Stimulated activated CD4-positive, alpha-beta T cell treated with anti-CD3 and anti-CD28 coated beads, TNF-alpha, amount 100 ng/mL, for 24 hours (primary cell): ENCODE measurements around the gene NUAK2.
"Not testable (repeated sequence)": the region's sequence is repeated elsewhere in the genome, so short reads cannot be mapped to it uniquely, and the experiment has no call there.

Experiments used
- DNase-seq, 3 experiments: peaks; one replicate each; pipeline ENCODE4 v3.0.0-alpha.2; 2020; ENCODE audit warnings: low read depth in 3 of 3

Gene NUAK2

DNA sequence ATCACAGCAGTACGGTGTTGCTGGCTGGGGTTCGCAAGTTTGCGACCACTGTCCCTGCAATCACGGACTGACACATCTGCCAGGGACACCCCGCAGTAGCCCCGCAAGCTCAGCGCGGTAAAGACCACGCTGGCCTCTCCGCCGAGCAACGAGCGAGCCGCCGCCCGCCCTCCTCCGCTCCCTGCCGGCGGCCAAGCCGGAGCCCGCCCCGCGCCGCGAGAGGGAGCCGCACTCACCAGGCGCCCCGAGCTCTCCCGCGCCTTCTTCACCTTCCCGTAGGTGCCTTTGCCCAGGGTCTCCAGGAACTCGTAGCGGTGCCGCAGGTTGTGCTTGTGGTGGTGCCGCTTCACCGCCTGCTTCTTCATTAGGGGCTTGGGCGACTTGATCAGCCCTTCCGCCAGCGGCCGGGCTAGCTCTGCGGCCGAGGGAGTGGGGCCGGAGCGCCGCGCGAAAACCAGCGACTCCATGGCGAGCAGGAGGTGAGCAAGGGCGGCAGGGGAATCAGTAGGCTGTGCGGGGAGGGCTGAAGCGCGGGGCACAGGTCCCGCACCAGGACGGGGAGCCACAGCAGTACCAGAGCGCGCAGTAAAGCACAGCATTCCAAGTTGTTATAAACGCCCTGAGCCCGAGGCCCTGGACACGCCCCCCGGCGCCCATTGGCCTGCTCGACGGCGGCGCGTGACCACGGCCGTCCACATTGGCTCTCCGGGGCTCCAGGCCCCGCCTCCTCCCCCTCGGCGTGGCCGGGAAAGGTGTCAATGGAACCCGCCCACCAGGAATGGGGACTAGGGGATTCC, at the start of gene NUAK2:
Gene NUAK2 (minus strand): TSS at position 584 of the 797 bp plus-strand sequence. CDS start 117 bp downstream, at position 467.
- DNase-seq, result peak; percentile 67 to 87 (median 70)

DNA sequence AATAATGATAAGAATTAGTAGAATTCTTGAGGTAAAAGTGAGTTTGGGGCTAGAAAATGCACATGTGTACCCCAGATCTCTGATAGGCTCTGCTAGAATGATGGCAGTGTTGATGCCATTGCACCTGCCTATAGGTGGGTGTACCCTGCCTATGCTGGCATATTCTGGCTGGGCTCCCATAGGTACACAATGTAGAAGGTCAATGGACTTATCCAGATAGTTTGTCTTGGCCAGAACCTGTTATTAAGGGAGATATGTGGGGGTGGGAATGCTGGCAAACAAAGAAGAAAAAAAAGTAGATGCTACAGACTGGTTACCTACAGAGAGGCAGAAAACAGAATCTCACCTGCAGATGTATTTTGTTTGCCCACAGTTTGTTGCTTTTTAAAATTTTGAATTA, 49.2 kb upstream of the NUAK2 start:
- no peak for DNase-seq

DNA sequence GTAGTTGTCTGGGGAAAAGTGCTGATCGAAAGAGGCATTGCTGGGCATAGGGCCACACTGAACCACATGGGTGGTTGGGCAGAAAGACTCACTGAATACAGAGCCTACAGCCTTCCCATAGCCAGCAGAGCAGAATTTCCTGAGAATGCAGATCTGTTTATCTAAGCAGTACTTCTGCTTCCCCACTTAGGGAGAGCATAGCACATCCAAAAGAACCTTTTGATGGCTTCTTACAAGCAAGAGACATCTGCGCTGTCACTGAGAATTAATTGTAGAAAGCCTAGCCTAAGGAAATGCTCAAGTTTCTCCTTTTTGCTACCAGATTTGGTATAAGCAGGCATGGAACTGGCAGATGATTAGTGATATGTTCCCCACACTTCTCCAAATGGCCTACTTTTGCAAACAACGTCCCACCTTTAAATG, 48.2 kb upstream of the NUAK2 start:
- DNase-seq, result no peak

DNA sequence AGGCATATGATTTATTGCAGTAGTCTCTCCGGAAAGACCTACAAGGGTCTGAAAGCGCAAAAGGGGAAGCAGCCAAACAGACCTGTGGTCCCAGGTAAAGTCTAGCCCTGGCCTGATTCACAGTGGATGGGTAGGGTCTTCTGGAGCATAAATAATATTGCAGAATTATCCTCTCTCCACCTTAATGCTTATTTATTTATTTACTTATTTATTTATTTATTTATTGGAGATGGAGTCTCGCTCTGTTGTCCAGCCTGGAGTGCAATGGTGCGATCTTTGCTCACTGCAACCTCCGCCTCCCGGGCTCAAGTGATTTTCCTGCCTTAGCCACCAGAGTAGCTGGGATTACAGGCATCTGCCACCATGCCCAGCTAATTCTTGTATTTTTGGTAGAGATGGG, 46.9 kb upstream of the NUAK2 start:
- DNase-seq, result no peak

DNA sequence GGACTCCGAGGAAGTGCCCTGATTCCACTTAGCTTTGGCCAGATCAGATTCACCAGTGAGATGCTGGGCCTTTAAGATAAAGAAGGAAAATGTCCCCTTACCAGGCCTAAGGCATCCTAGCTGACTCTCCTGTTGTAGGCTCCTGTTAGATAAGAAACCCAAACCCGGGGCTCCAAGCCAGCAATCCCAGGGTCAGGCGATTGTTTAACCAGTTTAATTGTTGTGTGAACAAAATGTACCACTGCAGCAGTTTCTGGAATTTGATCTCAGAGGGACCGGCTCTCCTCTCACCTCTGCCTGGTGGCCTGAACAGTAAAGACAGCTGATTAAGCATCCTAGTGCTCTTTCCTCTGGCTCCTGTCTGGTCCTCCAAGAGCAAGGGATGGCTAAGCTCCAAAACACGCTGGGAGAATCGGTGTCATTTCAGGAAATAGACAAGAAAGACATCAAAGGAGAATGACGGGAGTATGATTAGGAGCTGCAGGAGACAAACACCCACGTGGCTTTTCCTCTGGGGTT, 44.5 kb upstream of the NUAK2 start:
- no peak for DNase-seq

DNA sequence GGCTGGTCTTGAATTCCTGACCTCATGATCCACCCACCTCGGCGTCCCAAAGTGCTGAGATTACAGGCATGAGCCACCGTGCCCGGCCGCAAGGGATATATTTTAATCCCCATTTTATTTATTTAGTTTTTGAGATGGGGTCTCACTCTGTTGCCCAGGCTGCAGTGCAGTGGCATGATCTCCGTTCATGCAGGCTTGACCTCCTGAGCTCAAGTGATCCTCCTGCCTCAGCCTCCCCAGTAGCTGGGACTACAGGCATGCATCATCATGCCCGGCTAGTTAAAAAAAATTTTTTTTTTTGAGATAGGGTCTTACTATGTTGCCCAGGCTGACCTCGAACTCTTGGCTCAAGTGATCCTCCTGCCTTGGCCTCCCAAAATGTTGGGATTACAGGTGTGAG, 43.5 kb upstream of the NUAK2 start:
- not testable (repeated sequence) for DNase-seq

DNA sequence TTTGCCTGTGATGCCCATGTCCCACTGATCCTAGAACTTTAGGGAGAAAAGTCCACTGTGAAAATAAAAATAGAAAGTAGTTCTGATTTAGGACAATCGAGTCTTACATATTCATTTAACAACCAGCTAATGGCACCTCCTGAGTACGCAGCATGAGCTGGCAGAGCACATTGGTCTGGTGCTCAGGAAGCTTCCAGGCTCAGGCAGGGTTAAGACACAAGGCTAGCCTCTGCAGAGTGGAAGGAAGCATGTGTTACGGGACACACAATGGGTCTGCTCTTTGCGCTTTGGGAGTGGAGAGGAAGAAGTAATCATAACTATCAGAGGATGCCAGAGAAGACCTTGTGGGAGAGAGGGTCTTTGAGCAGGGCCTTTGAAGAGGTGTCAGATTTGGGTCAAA, 39.3 kb upstream of the NUAK2 start:
- DNase-seq, result no peak

DNA sequence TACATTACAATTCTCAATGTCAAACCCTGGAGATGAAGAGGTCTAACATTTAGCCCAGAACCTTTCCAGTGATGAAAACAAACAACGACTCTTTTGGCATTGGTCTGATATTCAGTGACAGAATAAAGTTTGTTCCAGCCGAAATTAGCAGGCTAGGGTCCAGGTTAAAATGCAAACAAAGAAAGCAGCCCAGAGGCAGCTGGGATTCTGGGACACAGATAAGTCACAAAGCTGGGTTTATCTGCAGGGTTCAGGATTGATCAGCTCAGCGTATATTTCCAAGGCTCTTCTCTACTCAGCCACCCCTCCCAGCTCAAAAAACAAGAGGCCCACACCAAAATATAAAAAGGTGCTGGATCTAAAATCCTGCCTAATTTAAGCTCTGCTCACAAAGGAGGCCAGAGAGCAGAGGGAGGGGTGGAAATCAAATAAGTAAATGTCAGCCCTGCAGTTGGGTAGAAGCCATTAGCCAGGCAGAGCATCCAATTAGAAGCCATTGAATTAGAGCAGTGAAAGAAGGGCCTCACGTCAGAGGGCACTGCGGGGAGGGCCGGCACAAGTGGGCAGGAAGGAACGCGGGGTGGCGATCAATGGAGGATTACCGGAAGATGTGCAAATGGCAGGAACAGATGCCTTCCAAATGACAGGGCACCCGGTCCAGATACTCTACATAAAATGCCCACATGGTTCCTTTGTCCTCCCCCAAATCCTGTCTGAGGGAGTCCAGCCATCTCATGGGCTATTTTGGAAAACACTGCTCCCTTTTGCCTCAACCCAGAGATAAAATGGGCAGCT, 38.4 kb upstream of the NUAK2 start:
- DNase-seq, result no peak

DNA sequence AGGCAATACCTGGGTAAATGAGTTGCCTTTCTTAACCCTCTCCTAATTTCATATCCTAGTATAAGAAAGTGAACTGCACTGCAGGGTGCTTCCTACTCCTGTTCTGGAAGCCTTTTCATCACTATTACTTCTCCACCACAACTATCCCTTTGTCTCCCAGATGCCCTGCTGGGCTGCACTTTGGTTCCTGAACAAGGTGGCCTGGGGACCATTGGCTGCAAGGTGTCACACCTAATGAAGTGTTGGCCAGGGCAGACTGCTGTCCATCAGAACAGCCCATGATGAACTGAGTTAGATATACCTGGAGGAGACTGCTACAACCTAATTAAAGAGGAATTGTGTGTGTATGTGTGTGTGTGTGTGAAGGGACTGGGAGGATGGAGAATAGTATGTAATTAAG, 37.0 kb upstream of the NUAK2 start:
- DNase-seq, result no peak

DNA sequence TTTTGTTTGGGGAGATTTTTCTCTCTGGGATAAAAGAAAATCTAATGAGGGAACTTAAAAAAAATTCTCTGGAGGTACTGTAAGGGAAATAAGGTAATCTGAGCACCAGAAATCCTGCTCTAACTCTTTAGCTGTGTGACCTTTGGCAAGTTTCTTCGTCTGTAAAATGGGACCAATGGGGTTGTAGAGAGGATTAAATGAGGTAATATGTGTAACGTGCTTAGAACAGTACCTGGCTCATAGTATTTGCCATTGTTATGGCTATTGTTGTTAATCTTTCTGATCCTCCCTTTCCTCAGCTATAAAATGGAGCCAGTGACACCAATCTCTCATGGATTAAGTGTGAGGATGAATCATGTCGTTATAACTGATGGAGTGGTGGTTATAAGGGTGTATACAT, 36.0 kb upstream of the NUAK2 start:
- no peak for DNase-seq

DNA sequence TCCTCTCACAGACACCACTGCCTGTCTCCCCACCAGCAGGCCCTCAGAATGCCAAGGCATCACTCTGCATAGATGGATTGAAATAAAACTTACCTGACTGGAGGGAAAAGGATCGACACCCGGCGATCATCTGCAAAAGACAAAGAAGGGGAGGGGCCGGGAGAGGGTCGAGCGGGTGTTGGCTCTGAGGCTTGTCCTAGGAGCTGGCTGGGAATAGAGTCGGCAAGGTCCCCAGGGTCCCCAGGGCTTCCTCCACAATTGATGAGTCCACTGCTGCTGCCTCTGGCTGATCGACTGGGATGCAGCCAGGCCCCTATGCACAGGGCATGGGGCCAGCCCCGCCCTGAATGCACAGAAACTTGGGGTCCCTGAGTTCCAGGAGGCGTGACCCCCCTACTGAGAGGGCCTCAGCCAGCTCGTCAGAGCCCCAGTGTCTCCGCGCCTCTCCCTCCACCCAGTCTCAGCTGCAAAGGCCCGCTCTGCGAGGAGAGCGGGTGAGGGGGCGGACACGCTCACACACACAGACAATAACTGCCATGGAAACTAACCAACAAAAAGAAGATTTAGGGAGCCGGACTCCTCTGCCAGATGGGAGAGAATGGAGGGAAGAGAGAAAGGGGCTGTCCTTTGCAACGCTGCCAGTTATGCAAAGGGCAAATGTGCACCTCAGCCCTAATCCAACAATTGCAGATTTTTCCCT, 35.0 kb upstream of the NUAK2 start, which contains the start of gene KLHDC8A:
Gene KLHDC8A (minus strand): TSS at position 483 of the 700 bp plus-strand sequence. CDS start 13,318 bp downstream, outside the sequence.
- DNase-seq, result no peak

DNA sequence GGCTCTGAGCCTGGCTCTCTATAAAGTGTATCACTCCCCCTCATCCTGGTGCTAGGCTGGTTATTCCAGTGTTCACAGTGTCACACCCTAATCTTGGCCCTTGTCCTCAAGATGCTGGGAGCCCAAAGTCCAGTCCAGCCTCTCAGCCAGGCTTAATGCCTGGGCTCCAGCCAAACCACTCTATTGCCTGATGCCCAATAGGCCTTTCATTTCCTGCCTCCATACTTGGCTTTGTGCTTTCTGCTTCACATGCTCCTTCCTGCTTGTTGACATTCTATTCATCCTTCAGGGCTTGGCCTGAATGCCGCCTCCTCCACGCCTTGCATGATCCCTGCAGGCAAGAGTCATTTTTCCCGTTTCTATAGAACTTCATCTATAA, 33.5 kb upstream of the NUAK2 start:
- DNase-seq, result no peak

DNA sequence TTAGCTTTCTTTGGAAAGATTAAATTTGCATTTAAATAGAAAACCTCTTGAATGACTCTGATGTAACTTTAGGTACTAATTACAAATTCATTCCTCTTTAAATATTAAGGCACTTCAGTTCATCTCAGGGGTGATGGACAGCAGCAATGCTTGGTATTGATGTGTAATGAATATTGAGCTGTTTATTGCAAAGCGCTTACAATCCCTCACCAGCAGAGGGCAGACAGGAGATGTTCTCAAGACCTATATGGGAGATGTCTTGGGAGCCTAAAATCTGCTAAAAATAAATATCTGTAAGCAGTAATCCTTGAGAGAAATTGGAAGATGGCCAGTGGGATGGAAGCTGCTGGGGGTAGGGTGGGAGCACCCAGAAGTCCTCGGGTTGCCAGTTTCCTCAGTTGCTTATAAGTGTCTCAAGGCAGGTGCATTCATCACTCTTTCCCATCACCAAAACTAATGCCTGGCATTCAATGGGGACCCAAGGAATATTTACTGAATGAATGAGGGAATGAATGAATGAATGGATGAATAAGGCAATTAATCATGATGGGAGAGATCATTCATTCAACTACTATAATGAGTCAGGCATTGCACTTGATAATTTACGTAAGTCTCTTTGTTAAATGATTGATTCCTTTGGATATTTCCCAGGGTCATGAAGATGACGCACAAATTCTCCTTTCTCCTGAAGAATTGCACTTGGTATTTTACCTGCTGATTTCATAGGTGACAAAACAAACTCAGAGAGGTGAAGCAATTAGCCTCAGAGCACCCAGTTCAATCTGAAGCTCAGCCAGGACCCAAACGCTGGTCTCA, 32.9 kb upstream of the NUAK2 start:
- DNase-seq, result peak; percentile 28 to 42 (median 40)

DNA sequence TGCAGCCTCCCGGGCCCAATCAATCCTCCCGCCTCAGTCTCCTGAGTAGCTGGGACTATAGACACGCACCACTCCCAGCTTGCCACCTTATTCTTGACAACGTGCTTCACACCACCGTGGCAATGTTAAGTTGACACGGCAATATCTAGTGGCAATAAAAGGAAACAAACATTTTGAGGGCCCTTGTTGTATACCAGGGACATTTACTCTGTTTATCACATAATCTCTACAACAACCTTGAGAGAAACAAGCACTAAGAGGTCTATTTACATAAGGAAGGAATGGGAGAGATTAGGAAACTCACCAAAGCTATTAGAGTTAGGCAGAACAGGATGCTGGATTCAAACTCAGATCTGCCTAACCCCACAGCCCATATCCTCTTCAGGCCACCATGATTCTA, 32.1 kb upstream of the NUAK2 start:
- no peak for DNase-seq

DNA sequence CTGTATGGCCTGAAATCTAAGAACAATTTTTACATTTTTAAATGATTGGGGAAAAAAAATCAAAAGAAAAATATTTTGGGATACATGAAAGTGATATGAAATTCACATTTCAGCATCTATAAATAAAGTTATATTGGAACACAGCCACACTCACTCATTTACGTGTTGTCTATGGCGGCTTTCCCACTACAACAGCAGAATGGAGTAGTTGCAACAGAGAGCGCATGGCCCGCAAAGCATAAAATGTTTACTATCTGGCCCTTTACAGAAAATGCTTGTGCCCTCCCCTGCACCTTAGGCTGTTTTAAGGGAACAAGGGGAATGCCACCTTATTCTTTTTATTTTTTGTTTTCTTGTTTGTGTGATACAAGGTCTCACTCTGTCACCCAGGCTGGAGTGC, 31.6 kb upstream of the NUAK2 start:
- DNase-seq, result no peak

DNA sequence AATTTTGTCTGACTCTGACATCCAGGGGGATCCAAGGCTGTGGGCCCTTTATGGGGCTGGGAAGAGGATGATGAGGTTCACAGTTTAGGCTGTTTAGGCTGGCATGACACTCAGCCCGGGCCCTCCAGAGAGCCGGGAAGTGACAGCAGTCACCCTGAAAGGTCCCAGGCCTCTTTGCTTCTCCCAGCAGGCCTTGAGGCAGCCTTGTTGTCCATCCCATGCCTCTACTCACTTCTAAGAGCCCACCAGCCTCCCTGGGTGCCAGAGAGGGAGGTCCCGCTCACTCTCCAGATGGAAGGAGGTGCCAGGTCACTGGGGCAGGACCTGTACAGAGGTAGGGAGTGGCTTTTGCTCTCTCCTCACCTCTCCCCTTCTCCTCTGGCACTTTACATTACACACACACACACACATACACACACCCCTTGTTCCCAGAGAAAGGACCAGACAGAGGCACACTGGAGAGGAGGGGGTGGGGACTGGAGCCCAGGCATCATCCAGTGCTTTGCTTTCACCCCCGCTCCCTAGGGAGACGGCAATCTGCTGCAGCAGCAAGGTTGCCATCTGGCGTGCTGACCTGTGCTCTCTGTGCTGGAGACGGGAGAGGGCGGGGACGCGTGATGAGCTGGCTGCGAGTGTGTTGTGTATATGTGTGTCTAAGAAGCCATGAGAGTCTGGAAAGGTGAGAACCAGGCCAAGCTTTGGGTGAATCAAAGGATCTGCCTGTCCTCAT, 30.6 kb upstream of the NUAK2 start:
- no peak for DNase-seq

DNA sequence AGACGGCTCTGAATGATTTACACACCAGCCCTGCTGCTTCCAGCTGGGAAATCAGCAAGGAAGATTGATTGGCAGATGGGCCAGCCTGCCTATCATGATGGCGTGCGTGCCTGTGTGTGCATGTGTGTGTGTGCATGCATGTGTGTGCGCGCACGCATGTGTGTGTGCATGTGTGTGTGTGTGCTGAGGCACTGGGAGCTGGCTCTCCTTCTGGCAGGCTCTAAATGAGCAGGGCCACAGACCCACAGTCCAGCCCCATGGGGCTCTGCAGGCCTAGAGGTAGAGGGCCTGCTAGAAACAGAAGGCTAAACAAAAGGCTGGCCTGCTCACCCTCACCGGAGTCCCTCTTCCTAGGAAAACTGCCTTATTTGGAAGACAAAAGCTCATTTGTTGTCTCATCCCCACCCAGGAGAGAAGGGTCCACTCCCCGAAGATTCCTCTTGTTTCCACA, 29.2 kb upstream of the NUAK2 start:
- no peak for DNase-seq

DNA sequence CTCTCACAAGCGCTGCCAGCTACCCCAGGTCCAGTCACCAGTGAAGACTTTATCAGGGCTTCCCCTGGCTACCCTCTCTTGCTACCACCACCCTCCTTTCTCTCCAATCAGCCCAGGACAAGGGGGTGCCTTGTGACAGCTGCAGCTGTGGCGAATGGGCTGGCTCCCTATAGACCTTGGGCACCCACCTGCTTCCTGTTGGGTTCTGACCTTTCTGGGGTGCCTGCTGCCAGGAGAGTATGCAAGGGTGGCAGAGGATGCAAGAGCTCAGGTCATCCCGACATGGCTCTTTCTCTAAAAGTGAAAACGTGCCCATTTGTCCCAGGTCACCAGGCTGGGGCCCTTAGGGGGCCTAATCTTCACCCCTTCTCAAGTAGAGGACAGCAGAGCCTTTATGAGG, 28.6 kb upstream of the NUAK2 start:
- DNase-seq, result no peak

DNA sequence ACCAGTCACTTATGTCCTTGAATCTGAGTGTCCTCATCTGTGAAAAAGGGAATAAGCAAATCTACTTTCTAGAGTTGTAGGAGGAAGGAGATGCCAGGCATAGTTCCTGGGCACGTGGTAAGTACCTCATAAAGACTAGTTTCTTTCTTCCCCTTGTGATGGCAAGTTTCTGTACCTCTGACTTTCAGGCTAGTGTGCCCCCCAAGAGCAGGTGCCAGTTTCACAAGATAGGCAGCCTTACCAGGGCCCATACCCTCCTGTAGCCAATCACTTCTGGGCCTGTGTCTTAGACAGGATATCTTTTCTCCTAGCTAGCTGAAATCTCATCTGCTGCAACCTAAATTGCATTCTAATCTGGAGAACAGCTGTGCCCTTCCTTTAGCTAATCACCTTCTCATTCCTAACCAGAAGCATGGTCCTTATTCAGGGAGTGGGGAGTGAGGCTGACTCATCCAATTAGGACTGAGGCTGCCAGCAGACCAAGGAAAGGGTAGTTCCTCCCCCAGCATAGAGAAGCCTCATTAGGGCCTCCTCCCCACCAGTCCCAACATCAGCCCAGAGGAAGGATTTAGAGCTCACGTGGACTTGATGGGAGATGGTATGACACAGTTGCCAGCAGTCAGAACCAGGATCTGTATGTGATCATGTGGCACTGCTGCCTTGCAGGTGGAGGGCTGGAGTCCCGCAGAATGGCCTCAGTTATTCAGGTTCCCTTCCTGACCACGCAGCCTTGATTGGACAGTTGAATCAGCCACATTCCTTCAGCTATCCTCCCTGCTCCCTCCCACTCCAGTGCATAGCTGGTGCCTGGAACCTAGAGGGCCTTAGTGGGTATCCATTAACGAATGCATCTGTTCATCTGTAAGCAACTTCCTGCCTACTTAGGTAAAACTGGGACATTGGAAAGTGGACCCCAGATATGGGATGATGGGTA, 27.3 kb upstream of the NUAK2 start:
- no peak for DNase-seq
